GM19238 (cell line): ENCODE measurements around the gene PPM1H.
"Not testable (repeated sequence)": the region's sequence is repeated elsewhere in the genome, so short reads cannot be mapped to it uniquely, and the experiment has no call there.

ENCODE experiments used
- DNase-seq: peaks from one replicate; pipeline ENCODE4 v3.0.0; 2011; ENCODE audit warnings: low spot score; ENCODE audit not compliant: insufficient read length

The PPM1H gene

GRCh38 chr12:62934799-62935674 lies at the start of gene PPM1H:
Gene PPM1H (minus strand): TSS chr12:62935150. CDS start chr12:62934736, 414 bp downstream.
- DNase-seq: peak; percentile 44

GRCh38 chr12:62983594-62983993 lies 48.6 kb upstream of the PPM1H start:
- DNase-seq: no peak

- no peak for DNase-seq
These were observed 43.8 kb upstream of the PPM1H start for GRCh38 chr12:62978768-62979167.

GRCh38 chr12:62977883-62978282 lies 42.9 kb upstream of the PPM1H start:
- no peak for DNase-seq

- no peak for DNase-seq
These were observed 42.5 kb upstream of the PPM1H start for GRCh38 chr12:62977418-62977817.

- no peak for DNase-seq
These were observed 41.2 kb upstream of the PPM1H start for GRCh38 chr12:62976110-62976662.

GRCh38 chr12:62971769-62972525 lies 37.0 kb upstream of the PPM1H start:
- no peak for DNase-seq

- no peak for DNase-seq
These were observed 34.7 kb upstream of the PPM1H start for GRCh38 chr12:62969695-62970094.

GRCh38 chr12:62967701-62968100 lies 32.8 kb upstream of the PPM1H start:
- DNase-seq: no peak

- no peak for DNase-seq
These were observed 32.1 kb upstream of the PPM1H start for GRCh38 chr12:62966990-62967506.

GRCh38 chr12:62966446-62966989 lies 31.6 kb upstream of the PPM1H start:
- not testable (repeated sequence) for DNase-seq

- DNase-seq: not testable (repeated sequence)
These were observed 30.8 kb upstream of the PPM1H start for GRCh38 chr12:62965700-62966099.

GRCh38 chr12:62965242-62965641 lies 30.3 kb upstream of the PPM1H start:
- DNase-seq: not testable (repeated sequence)

GRCh38 chr12:62963486-62964041 lies 28.6 kb upstream of the PPM1H start:
- no peak for DNase-seq

GRCh38 chr12:62960324-62960723 lies 25.4 kb upstream of the PPM1H start:
- no peak for DNase-seq

- DNase-seq: no peak
These were observed 24.8 kb upstream of the PPM1H start for GRCh38 chr12:62959745-62960144.

- no peak for DNase-seq
These were observed 22.4 kb upstream of the PPM1H start for GRCh38 chr12:62957233-62957953.

- no peak for DNase-seq
These were observed 20.7 kb upstream of the PPM1H start for GRCh38 chr12:62955678-62956077.

GRCh38 chr12:62950317-62950716 lies 15.4 kb upstream of the PPM1H start:
- no peak for DNase-seq

- no peak for DNase-seq
These were observed 13.2 kb upstream of the PPM1H start for GRCh38 chr12:62948123-62948522.

GRCh38 chr12:62947364-62947763 lies 12.4 kb upstream of the PPM1H start:
- DNase-seq: no peak
